ENCODE data around the gene SRSF8.

DNA sequence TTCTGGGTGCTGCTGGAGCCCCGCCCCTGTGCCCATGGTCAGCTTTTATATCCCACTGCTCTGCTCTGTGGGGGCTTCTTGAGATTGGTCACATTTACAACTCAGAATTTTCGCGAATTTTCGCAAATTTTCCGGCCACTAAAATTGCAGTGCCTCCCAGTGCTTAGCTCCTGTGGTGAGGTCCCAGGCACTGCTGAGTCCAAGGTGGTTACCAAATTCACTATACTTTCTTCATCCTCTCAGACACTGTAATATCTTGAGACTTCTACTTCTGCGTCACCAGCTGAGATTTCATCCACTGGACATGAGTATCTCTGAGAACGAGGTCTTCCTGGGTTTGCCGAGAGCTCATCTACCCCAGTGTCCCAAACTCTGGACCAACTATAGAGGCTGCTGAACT lies 8.8 kb upstream of the SRSF8 start:
- TF ChIP-seq, protein P1, sequence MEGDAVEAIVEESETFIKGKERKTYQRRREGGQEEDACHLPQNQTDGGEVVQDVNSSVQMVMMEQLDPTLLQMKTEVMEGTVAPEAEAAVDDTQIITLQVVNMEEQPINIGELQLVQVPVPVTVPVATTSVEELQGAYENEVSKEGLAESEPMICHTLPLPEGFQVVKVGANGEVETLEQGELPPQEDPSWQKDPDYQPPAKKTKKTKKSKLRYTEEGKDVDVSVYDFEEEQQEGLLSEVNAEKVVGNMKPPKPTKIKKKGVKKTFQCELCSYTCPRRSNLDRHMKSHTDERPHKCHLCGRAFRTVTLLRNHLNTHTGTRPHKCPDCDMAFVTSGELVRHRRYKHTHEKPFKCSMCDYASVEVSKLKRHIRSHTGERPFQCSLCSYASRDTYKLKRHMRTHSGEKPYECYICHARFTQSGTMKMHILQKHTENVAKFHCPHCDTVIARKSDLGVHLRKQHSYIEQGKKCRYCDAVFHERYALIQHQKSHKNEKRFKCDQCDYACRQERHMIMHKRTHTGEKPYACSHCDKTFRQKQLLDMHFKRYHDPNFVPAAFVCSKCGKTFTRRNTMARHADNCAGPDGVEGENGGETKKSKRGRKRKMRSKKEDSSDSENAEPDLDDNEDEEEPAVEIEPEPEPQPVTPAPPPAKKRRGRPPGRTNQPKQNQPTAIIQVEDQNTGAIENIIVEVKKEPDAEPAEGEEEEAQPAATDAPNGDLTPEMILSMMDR (IDR thresholded peaks at IDR 0.05), result no peak
- TF ChIP-seq POLR2AphosphoS5 (IDR thresholded peaks at IDR 0.05) (no peak), POLR2A (IDR thresholded peaks at IDR 0.05) (no peak)

All from prostate gland (tissue), 2 donors.